HG03159 (cell line): ENCODE measurements around the gene EMC10.

ENCODE experiments used
- ATAC-seq: cut with Tn5 transposase; IDR thresholded peaks from one replicate; pipeline ENCODE4 v1.9.1; 2021; ENCODE audit warnings: mild to moderate bottlenecking, moderate library complexity; ENCODE audit not compliant: unreplicated experiment

Gene EMC10

DNA sequence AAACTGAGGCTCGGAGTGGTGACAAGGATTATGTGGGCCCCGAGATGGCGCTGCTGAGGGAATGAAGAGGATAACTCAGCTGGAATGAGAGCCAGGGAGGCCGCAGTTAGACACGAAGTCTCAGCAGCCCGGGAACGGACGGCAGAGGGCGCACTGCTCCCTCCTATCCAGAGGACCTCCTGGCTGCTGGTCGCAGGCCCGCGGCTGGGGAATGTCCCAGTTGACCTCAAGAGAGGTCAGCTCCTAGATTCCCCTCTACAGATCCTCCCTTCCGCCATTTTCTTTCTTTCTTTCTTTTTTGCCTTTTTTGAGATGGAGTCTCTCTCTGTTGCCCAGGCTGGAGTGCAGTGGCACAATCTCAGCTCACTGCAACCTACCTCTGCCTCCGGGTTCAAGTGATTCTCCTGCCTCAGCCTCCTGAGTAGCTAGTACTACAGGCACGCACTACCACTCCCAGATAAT, 61.5 kb downstream of the EMC10 start:
- no peak for ATAC-seq
